Transverse colon (tissue), 1 donor: ENCODE measurements around the gene TNRC6B.

Experiments used
- EP300 ChIP-seq: sonication (generic); formaldehyde crosslinking; IDR thresholded peaks from one replicate; pipeline ENCODE4 v1.6.1; 2017; ENCODE audit warnings: antibody characterized with exemption, low read depth
- POLR2A ChIP-seq: fragments of 450-650 bp; IDR thresholded peaks from one replicate; pipeline ENCODE4 v1.6.1; 2016; ENCODE audit warnings: antibody characterized with exemption, mild to moderate bottlenecking, moderate library complexity

- TF ChIP-seq EP300 (no peak), POLR2A (no peak)
These were observed 62.4 kb downstream of the TNRC6B start for GRCh38 chr22:40240160-40240559.
